OCI-LY7 (cell line): ENCODE data around the gene RC3H1.

Source experiments
- CTCF ChIP-seq: fragments of 200-600 bp; sonication (generic); conservative IDR thresholded peaks from 2 replicates; pipeline ENCODE4 v1.5.1; 2014; ENCODE audit warnings: mild to moderate bottlenecking, antibody characterized with exemption, low read length, moderate library complexity, mixed read lengths
- EZH2phosphoT487 ChIP-seq: fragments of 200-600 bp; sonication (generic); IDR thresholded peaks from 2 replicates; pipeline ENCODE4 v1.6.1; 2018; ENCODE audit warnings: low read depth, borderline replicate concordance, mild to moderate bottlenecking, mixed run types, antibody characterized with exemption, low read length, moderate library complexity, mixed read lengths

GRCh38 chr1:174053826-174054225 lies 31.7 kb upstream of the RC3H1 start:
- TF ChIP-seq CTCF (no peak), EZH2phosphoT487 (no peak)
